ENCODE data around the gene NSMCE1.
"Not testable (repeated sequence)": the region's sequence is repeated elsewhere in the genome, so short reads cannot be mapped to it uniquely, and the experiment has no call there.

Gene NSMCE1

DNA sequence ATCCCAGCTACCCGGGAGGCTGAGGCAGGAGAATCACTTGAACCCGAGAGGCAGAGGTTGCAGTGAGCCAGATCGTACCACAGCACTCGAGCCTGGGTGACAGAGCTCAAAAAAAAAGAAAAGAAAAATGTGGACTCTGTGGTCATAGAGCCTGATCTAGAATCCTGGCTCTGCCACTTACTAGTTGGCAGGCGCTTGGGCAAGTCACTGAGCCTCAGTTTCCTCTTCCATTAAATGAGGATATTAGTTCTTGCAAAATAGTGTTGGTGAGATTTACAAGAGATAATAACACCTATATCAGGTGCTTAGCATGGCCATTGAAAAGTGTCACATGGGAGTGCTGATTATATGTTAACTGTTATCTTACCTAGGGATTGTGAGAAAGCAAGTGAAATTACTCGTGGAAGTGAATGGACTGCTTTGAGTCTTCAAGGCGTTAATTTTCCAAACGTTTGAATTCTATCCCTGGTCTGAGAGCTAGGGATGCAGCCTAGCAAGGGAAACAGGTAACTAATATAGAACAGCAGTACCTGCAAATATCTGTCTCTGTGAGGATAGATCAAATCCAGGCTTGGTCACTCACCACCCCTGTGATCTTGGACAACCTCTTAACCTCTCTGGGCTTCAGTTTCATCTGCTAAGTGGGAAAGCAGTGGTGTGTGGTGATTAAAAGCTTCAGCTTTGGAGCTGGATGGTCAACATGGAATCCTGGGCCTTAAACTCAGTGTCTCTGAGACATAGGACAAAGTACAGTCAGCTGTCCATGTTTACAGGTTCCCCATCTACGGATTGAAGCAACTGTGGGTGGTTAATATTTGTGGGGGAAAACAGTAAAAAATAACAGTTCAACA, 953 bp upstream of the NSMCE1 start:
- DNase-seq: no peak

DNA sequence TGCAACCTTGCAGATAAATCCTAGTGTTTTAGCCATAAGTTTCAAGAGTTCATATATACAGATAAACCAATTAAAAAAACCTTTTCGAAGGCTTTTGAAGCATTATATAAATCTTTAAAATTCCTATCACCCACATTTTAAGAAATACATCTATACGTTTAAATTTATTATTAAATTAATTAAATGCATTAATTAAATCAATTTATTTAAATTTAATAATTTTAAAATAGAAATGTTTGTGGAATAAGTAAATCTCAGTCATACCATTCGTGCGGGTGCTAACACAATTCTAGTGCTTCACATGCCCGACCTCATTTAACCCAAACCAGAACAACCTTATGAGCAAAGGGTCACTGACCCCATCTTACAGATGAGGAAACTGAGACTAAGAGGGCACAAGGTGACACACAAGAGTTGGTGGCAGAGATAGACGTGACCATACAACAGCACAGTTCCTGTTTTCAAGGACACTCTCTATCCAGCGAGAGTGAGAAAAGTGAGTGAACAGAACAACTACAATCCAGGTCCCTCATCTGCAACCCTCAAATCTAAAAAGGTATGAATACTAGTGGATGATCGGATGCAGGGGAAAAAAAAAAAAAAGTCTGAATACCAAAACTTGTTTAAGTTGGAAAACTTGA, 1.4 kb downstream of the NSMCE1 start:
- DNase-seq: peak; percentile 3

DNA sequence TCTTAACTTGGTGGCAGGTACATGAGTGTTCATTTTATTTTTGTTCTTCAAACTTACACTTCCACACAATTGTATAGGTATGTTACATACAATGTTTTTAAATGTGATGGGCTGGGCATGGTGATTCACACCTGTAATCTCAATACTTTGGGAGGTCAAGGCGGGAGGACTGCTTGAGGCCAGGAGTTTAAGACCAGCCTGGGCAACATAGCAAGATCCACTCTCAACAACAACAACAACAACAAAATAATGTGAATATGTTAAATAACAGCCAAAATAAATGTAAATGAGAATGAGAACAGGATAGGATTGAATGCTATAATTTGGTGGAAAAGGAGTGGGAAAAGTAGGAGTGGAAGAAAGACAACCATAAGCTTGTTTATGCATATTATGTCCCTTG, 2.6 kb downstream of the NSMCE1 start:
- no peak for DNase-seq

DNA sequence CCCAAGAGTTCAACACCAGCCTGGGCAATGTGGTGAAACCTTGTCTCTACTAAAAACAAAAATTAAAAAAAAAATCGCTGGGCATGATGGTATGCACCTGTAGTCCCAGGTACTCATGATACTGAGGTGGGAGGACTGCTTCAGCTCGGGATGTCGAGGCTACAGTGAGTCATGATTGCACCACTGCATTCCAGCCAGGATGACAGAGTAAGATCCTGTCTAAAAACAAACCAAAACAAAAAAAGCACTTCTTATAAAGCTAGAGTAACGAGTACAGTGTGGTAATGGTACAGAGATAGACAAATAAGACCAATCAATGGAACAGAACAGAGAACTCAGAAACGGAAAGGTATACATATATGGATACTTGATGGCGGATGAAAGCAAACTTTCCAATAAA, 4.4 kb downstream of the NSMCE1 start:
- no peak for DNase-seq

DNA sequence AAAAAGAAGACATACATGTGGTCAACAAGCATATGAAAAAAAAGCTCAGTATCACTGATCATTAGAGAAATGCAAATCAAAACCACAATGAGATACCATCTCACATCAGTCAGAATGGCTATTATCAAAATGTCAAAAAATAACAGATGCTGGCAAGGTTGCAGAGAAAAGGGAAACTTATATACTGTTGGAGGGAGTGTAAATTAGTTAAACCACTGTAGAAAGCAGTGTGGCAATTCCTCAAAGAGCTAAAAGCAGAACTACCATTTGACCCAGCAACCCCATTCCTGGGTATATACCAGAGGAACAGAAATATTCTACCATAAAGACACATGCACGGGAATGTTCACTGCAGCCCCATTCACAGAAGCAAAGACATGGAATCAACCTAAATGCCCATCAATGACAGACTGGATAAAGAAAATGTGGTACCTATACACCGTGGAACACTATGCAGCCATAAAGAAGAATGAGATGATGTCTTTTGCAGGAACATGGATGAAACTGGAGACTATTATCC, 5.6 kb downstream of the NSMCE1 start:
- DNase-seq: not testable (repeated sequence)

DNA sequence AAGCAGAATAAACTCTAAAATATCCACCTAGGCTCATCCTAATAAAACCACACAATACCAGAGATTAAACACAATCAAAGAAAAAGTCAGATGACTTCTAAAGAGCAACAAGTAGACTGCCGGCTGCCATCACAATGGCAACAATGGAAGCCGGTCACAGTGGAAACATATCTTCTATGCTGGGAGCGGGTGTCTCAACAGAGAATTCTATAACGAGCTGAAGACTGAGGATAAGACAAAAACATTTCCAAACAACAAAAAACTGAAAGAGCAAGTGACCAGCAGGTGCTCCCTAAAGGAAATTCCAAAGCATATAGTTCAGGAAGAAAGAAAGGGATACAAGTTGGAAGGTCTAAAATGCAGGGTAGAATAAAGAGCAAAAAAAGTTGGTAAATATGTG, 8.9 kb downstream of the NSMCE1 start:
- DNase-seq: no peak

DNA sequence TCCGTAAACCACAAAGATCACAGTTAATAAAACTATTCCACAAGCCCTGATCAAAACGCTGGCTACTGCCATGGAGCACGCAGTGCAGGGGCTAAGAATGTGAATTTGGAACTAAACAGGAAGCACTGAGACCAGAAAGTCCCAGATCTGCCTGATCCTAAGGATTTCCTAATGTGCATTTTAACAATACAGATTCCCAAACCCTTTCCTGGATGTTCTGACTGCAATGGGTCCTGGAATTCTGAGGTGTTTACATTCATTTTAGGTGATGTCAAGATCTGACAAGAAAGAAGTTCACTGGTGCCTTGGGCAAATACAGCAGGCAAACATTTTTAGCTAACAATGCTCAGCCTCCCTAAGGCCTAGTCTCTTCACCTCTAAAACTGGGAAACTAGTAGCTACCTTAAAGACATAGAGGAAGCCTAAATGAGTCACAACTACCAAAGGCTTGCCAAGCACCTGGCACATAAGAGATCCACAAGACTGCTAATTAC, 10.3 kb downstream of the NSMCE1 start:
- no peak for DNase-seq

DNA sequence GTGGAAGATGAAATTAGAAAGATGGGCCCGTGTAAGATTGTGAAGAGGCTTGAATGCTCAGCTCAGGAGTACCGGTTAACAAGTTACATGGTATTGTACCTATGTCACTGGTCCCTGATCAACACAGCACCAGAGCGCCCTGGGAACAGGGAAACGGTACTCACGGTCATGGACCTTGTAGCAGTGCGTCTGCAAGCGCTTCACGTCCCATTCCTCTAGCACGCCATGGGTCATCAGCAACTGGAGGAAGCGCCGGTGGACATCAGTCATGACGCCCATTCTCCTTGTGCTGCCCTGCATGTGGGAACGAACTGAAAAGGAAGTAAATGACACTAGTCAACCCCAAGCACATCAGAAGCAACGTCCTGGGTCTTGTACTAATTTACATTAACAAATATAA, 11.3 kb downstream of the NSMCE1 start:
- DNase-seq: no peak

DNA sequence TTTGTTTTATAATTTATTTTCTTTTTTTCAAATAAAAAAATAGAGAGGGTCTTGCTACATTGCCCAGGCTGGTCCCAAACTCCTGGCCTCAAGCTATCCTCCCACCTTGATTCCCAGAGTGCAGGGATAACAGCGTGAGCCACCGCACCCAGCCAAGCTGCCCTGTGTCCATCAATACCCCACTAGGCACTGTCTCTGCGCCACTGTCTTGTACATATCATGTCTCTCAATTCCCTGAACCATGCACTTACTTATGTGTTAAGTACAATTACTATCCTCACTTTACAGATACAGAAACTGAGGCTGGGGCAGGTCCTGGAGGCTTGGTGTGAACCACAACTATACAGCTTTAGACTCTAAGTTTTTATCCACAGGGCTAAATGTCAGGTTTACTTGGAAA, 11.7 kb downstream of the NSMCE1 start:
- no peak for DNase-seq

DNA sequence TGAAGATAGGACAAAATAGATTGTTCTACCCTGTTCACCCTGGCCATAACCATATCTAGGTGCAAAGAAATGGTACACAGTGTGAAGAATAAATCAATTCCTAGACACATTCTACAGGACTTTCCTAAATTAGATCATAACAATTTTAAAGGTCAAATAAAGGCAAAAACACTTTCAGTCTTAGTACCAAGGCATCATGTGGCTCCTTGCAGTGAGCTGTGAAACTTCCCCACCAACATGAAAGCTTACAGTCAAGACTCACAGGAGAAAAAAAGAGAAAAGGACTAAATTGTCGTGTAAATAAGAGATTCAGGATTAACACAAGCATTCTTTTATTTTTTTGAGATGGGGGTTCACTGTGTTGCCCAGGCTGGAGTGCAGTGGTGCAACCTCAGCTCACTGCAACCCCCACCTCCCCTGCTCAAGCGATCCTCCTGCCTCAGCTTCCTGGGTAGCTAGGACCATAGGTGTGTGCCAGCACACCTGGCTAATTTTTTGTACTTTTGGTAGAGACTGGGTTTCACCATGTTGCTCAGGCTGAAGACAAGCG, 14.2 kb downstream of the NSMCE1 start:
- no peak for DNase-seq

DNA sequence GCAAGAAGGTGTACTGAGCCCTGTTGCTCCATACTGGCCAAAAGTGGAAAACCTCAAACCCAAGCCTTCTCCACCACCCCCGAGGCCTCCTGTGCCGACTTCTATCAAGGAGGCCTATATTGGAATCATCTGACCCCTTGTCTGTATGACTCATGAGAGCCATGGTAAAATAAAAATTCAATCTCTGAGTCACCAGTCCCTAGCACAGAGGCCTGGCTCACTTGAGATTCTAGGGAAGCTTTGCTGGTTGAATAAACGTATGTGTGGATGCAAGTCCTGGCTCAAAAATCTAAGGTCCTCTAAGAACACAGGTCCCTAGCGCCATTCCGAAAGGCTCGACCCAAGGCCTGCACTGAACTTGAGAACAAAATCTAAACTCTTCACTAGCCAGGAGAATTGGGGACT, 15.0 kb downstream of the NSMCE1 start:
- no peak for DNase-seq

DNA sequence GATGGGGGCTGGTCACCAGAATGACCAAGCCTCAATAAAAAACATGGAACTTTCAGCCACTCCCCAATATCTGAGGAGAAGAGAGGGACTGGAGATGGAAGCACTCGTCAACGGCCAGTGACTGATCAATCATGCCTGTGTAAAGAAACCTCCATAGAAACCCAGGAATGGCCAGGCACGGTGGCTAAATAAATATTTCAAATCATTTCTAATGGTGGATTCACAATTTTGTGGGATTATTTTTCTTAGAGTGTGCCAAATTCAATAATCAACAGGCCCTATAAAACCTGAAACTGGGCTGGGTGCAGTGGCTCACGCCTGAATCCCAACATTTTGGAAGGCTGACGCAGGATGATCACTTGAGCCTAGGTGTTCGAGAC, 16.4 kb downstream of the NSMCE1 start:
- DNase-seq: no peak

DNA sequence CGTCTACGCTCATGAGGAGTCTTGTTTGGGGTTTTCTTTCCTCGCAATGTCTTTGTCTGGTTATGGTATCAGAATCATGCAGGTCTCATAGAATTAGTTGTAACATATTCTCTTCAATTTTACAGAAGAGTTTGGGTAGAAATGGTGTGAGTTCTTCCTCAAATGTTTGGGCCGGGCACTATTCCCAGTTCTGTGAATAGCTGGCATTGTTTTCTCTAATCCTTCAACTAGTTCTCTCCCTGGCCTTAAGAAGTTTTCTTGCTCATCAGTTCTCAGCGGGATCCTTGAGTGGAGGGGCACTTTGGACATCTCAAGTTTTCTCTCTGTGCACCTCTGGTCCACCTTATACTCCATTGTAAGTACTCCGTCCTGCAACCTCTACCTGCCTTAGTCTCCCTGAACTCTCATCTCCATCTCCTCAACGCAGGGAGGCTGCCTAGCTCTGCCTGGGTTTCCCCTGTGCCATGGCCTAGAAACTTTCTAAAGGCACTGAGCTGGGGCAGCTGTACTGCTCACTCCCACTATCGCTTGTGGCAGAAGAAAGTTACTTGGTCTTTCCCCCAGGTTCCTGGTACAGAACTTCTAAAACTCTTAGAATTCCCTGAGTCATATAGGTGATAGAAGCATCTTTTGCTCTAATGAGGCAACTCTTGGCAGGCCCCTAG, 16.9 kb downstream of the NSMCE1 start:
- no peak for DNase-seq

DNA sequence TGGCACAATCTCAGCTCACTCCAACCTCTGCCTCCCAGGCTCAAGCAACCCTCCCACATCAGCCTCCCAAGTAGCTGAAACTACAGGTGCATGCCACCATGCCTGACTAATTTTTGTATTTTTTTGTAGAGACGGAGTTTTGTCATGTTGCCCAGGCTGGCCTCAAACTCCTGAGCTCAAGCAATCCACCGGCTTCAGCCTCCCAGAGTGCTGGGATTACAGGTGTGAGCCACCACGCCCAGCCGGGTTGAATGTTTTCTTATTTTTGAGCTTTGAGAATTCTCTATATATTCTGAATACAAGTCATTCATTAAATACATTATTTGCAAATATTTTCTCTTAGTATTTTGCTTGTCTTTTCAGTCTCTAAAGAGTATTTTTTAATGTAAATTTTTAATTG, 19.7 kb downstream of the NSMCE1 start:
- DNase-seq: not testable (repeated sequence)

DNA sequence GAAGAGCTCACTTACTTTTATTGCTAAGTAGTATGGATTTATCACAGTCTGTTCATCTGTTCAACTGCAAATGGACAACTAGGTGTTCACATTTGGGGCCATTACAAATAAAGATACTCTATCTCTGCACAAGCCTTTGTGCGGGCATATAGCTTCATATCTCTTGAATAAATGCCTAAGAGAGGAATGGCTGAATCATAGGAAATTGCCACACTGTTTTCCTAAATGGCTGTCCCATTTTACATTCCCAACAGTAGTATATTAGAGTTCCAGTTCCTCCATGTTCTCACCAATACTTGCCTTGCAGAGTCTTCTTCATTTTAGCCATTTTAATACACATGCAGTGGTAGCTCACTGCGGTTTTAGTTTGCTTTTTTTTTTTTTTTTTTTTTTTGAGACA, 20.5 kb downstream of the NSMCE1 start:
- no peak for DNase-seq

DNA sequence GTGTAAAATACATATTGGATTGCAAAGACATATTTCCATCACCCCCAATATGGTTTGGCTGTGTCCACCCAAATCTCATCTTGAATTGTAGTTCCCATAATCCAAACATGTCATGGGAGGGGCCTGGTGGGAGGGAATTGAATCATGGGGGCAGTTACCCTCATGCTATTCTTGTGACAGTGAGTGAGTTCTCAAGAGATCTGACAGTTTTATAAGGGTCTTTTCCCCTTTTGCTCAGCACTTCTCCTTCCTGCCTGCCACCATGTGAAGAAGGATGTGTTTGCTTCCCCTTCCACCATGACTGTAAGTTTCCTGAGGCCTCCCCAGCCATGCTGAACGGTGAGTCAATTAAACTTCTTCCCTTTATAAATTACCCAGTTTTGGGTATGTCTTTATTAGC, 21.5 kb downstream of the NSMCE1 start:
- not testable (repeated sequence) for DNase-seq

DNA sequence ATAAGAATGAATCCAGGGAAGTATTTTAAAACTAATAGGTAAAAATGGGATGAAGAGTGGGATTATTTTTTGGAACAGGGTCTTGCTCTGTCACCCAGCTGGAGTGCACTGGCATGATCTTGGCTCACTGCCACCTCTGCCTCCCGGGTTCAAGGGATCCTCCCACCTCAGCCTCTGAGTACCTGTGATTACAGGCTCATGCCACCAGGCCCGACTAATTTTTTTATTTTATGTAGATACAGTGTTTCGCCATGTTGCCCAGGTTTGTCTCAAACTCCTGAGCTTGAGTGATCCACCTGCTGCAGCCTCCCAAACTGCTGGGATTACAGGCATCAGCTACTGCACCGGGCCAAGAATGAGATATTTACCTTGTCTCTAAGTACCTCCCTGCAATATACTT, 22.1 kb downstream of the NSMCE1 start:
- DNase-seq: no peak

DNA sequence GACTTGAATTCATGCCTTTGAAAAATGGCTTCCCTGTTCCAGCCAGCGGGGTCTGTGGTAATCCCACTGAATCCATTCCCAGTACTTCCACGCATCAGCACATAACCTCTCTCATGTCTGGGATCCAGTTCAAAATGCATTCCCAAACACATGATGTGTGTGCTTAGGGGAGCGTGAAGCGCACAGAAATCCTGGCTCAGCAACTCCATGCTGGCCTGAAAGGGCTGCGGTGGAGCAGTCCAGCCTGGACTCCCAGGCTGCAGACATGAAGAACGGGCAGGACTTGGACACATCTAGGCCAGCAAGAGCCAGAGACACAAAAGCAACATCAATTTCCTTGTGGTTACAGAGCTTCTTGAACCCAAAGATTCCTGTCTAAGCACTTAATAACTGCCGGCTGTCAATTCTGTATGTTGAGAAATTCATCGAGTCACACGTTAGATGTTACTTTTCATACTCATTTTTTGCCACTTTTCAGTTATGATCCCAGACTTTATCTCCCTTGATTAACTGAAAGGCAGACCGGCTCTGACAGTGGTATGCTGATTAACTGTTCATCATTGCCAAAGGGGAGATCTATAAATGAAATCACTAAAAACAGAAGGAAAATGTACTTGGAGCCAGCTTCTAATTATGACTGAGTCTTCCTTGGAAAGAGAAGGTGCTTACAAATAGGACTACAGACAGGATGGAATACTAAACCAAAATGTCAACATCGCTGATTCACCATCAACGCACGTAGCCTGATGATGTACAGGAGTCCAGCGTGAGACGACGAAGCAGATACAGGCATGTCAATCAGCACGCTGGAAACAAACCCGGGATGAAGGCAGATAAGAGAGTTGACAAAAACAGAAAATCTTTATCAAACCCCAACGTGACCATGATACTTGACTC, 23.0 kb downstream of the NSMCE1 start:
- no peak for DNase-seq

DNA sequence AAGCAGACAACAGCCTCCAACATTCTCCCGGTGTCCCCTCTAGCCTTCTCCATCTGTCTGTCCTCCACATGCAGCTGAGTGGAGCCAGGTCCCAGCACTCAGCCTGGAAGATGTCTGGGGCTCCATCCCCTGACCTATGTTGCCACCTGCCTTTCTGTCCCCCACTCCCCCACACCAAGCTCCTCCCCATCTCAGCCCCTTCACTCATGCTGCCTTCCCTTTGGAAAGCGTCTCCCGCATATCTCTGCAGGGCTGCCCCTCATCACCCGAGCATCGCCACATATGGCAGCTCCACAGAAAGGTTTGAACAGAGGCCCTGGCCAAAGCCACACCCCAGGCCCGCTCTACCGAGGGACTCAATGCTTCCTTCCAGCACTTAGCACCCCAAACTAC, 24.2 kb downstream of the NSMCE1 start:
- DNase-seq: no peak

DNA sequence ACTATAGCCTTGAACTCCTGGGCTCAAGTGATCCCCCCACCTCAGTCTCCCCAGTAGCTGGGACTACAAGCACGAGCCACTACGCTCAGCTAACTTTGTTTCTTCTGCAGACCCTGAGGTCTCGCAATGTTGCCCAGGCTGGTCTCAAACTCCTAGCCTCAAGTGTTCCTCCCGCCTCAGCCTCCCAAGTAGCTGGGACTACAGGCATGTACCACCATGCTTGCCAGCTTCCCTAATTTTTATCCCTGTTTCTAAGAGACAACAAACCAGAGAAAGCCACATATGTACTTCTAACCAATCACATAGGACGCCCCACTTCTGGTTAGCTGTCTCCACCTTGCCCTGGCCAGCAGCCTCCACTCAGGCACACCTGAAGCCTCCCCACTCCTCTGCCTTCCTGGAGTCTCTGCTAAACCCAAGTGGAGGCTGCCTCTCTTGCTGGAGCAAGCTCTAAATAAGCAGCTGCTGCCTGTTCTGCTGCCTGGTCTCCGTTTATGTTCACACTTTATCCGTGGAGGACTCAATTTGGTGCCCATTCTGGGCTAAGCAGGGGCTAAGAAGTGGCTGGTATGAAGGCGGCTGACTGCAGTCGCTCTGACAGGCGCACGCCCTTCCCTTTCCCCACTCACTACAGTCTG, 24.7 kb downstream of the NSMCE1 start:
- DNase-seq: no peak

DNA sequence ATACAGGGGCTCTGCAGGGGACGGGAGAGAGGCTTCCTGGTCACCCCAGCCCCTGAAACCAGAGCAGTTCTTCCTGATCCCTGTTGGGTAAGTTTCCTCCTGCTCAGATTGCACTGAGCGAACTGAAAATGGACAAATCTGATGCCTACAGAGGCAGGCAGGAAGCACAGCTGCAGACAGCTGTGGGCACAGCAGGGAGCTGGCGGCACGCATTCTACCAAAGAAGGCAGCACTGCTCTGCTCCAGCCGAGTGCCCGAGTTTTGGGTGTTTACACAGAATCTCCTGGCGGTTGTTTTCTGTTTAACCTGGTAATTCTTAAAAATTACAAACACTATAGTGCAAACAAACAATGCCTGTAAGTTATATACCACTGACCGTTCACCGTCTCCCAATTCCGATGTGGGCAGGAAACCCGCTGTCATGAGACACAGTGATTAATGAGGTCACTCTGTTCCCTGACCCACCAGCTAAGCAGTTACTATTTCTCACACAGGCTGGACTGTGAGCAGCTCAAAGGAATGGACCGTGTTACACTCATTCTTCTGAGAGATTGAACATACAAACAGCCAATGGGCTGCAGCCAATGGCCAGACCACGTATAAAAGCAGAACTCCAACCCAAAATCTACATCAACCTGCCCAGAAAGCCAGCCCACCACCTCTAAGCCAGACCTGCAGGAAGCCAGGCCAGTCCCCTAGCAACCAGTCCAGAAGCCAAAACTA, 25.5 kb downstream of the NSMCE1 start:
- no peak for DNase-seq
